ENCODE data around the gene MAPK8. TPM values are rescaled to one million over a fixed set of nuclear protein-coding genes. Genes with fewer than 3 reads are reported as not detected.

MAPK8 gene
- total RNA-seq, 1 donor from 2014 or later: 43.2 TPM

- TF ChIP-seq, protein P1, sequence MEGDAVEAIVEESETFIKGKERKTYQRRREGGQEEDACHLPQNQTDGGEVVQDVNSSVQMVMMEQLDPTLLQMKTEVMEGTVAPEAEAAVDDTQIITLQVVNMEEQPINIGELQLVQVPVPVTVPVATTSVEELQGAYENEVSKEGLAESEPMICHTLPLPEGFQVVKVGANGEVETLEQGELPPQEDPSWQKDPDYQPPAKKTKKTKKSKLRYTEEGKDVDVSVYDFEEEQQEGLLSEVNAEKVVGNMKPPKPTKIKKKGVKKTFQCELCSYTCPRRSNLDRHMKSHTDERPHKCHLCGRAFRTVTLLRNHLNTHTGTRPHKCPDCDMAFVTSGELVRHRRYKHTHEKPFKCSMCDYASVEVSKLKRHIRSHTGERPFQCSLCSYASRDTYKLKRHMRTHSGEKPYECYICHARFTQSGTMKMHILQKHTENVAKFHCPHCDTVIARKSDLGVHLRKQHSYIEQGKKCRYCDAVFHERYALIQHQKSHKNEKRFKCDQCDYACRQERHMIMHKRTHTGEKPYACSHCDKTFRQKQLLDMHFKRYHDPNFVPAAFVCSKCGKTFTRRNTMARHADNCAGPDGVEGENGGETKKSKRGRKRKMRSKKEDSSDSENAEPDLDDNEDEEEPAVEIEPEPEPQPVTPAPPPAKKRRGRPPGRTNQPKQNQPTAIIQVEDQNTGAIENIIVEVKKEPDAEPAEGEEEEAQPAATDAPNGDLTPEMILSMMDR (IDR thresholded peaks at IDR 0.05; ENCODE audit: insufficient read depth, low read length, severe bottlenecking): no peak
- Histone ChIP-seq H3K4me3 (ENCODE audit: low read depth, low read length) (no peak overlapping the region), H3K36me3 (ENCODE audit: control insufficient read depth, insufficient read depth, low read length) (no peaks in the 10 kb centered on the region), H3K27me3 (ENCODE audit: control insufficient read depth, insufficient read depth, low read length) (no peaks in the 10 kb centered on the region)
- FAIRE-seq (no peak), DNase-seq (ENCODE audit: low read depth) (no peak)
Measured at GRCh38 chr10:48378675-48379074, 72.2 kb downstream of the MAPK8 start.

DNA sequence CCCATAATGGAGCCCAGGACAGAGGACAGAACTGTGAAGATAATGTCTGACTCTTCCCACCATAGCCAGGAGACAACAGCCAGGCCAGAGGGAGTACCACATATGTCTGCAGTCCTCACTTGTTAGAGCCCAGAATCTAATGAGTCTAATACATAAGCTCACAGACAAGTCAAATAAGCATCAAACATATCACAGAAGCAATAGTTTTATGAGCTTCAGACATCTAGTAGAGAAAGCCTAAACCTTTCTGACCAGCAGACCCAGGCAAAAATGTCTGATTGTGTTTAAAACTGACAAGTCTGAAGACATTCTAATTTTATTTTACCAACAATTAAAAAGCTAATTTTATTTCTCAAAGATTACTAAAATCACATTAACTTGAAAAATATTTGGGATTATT lies 75.5 kb downstream of the MAPK8 start:
- Histone ChIP-seq H3K27me3 (ENCODE audit: control insufficient read depth, insufficient read depth, low read length) (no peaks in the 10 kb centered on the region), H3K4me3 (ENCODE audit: low read depth, low read length) (no peak overlapping the region), H3K36me3 (ENCODE audit: control insufficient read depth, insufficient read depth, low read length) (no peaks in the 10 kb centered on the region)
- no peak for DNase-seq (ENCODE audit: low read depth)
- FAIRE-seq: no peak
- TF ChIP-seq, protein P1 (IDR thresholded peaks at IDR 0.05; ENCODE audit: insufficient read depth, low read length, severe bottlenecking): no peak

DNA sequence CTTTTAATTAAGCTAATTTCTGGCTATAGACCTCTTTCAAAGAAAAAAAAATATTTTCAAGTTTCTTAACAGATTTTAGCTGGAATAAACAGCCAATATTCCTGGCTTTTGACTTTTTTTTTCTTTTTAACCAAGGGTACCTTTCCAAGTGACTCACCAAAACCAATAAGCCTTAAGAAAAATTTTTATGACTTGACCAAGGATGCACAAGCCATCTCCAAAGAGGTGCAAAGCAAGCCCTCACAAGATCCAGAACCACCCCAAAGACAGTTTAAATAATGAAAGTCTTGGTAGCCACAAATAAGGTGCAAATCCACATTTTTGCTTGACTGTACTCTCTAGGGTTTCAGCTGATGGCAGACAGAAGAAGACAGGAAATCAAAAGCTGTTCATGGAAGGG lies 76.5 kb downstream of the MAPK8 start:
- DNase-seq (ENCODE audit: low read depth): no peak
- Histone ChIP-seq H3K4me3 (ENCODE audit: low read depth, low read length) (no peak overlapping the region), H3K27me3 (ENCODE audit: control insufficient read depth, insufficient read depth, low read length) (no peaks in the 10 kb centered on the region), H3K36me3 (ENCODE audit: control insufficient read depth, insufficient read depth, low read length) (no peaks in the 10 kb centered on the region)
- TF ChIP-seq, protein P1 (IDR thresholded peaks at IDR 0.05; ENCODE audit: insufficient read depth, low read length, severe bottlenecking): no peak
- FAIRE-seq: no peak

DNA sequence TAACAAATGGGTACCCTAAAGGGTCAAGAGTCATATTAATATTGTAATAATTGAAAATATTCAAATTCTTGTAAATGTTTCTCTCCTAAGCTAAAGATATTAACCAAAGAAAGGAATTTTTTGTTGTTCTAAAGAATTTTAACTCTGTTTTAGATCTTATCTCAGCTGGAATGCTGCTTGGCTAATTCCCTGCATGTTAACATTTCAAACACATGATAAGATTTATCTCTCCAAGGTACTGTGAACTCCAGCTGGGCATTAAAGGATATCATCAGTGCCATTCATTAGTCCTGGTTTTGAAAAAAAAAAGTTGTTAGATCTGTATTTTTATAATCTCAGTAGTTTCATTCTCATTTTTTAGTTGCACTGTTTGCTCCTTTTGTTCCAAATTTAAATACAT lies 76.9 kb downstream of the MAPK8 start:
- no peak for FAIRE-seq
- no peak overlapping the region for H3K4me3 ChIP-seq (ENCODE audit: low read depth, low read length)
- TF ChIP-seq, protein P1 (IDR thresholded peaks at IDR 0.05; ENCODE audit: insufficient read depth, low read length, severe bottlenecking): no peak

GRCh38 chr10:48384699-48384982 lies 78.2 kb downstream of the MAPK8 start:
- Histone ChIP-seq H3K27me3 (ENCODE audit: control insufficient read depth, insufficient read depth, low read length) (no peaks in the 10 kb centered on the region), H3K36me3 (ENCODE audit: control insufficient read depth, insufficient read depth, low read length) (no peaks in the 10 kb centered on the region), H3K4me3 (ENCODE audit: low read depth, low read length) (no peak overlapping the region)
- TF ChIP-seq, protein P1 (IDR thresholded peaks at IDR 0.05; ENCODE audit: insufficient read depth, low read length, severe bottlenecking): no peak
- FAIRE-seq: no peak
- DNase-seq (ENCODE audit: low read depth): no peak

More for the DNA sequence above, 76.9 kb downstream of the MAPK8 start:
- Histone ChIP-seq H3K27me3 (ENCODE audit: control insufficient read depth, insufficient read depth, low read length) (no peaks in the 10 kb centered on the region), H3K36me3 (ENCODE audit: control insufficient read depth, insufficient read depth, low read length) (no peaks in the 10 kb centered on the region)
- DNase-seq (ENCODE audit: low read depth): no peak

DNA sequence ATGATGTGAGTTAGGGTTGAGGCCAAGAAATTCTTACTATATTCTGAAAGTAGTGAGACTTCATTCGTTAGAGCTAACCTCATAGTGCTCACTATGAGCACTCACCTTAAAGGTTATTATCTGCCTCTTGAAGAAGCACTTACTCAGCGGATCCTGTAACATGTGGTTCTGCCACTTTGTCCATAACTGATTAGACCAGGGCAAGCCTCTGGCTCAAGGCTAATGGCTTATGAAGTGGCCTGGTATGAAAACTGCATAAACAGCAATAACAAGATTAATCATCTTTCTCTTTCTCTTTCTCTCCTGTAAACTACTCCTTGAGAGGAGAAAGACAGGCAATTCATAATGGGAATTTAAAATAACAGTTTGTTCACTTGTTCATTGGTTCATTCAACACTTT lies 82.8 kb downstream of the MAPK8 start:
- H3K27me3 ChIP-seq (ENCODE audit: control insufficient read depth, insufficient read depth, low read length): no peaks in the 10 kb centered on the region
- no peaks in the 10 kb centered on the region for H3K36me3 ChIP-seq (ENCODE audit: control insufficient read depth, insufficient read depth, low read length)
- FAIRE-seq: no peak
- H3K4me3 ChIP-seq (ENCODE audit: low read depth, low read length): no peak overlapping the region
- DNase-seq (ENCODE audit: low read depth): no peak
- TF ChIP-seq, protein P1 (IDR thresholded peaks at IDR 0.05; ENCODE audit: insufficient read depth, low read length, severe bottlenecking): no peak
